Ishikawa (cell line): Measurements from ENCODE around the gene PPARG.

Source experiments
- CEBPB ChIP-seq: IDR thresholded peaks from 2 replicates; pipeline ENCODE4 v1.6.1; 2012
- CREB1 ChIP-seq: IDR thresholded peaks from 2 replicates; pipeline ENCODE4 v1.6.1; 2012; ENCODE audit warnings: low read depth
- EP300 ChIP-seq: IDR thresholded peaks from 2 replicates; pipeline ENCODE4 v1.6.1; 2012; ENCODE audit warnings: borderline replicate concordance
- FOXM1 ChIP-seq: IDR thresholded peaks from 2 replicates; pipeline ENCODE4 v1.6.1; 2012; ENCODE audit warnings: low read depth, borderline replicate concordance
- NFIC ChIP-seq: IDR thresholded peaks from 2 replicates; pipeline ENCODE4 v1.6.1; 2012
- RAD21 ChIP-seq: IDR thresholded peaks from 2 replicates; pipeline ENCODE4 v1.6.1; 2012; ENCODE audit warnings: low read depth
- REST ChIP-seq: IDR thresholded peaks from 2 replicates; pipeline ENCODE4 v1.6.1; 2012; ENCODE audit warnings: low read depth, mild to moderate bottlenecking
- TAF1 ChIP-seq: IDR thresholded peaks from 2 replicates; pipeline ENCODE4 v1.6.1; 2012; ENCODE audit warnings: low read depth, mild to moderate bottlenecking
- TCF12 ChIP-seq: IDR thresholded peaks from 2 replicates; pipeline ENCODE4 v1.6.1; 2012; ENCODE audit warnings: low read depth
- YY1 ChIP-seq: IDR thresholded peaks from 2 replicates; pipeline ENCODE4 v1.6.1; 2012; ENCODE audit warnings: low read depth
- TF ChIP-seq, protein P1 (sequence below): IDR thresholded peaks from 2 replicates; pipeline ENCODE4 v1.6.1; 2012

DNA sequence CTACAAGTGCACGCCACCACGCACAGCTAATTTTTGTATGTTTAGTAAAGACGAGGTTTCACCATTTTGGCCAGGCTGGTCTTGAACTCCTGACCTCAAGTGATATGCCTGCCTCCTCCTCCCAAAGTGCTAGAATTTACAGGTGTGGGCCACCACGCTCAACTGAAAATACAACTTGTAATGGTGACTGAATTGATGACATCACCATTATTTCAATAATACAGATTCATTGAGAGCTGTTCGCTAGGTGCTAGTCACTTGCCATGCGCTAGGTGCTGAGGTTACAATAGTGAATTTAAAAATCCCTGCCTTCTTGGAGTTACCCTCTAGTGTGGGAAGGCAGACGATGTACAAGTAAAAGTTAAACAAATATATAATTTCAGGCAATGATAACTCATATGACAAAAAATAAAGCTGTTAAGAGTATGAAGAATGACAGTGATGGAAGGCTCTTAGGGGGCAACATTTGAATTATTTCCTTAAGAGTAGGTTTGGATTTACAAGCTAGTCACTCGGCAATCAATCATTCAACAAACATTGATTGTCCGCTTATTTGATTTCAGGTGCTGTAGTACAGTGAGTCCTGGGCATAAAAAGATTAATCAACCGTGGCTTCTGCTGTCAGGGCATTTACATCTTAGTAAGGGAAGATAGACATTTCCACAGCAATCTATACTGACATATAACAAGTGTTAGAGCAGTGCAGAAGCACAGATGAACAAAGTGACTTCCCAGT, 9.1 kb upstream of the PPARG start:
- TF ChIP-seq RAD21, result no peak
- TF ChIP-seq CREB1, result no peak
- no peak for TF ChIP-seq FOXM1
- TF ChIP-seq REST, result no peak
- TF ChIP-seq TCF12, result no peak
- no peak for TF ChIP-seq EP300
- TF ChIP-seq YY1, result no peak
- TF ChIP-seq, protein P1, sequence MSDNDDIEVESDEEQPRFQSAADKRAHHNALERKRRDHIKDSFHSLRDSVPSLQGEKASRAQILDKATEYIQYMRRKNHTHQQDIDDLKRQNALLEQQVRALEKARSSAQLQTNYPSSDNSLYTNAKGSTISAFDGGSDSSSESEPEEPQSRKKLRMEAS, result no peak
- no peak for TF ChIP-seq TAF1
- no peak for TF ChIP-seq NFIC
- TF ChIP-seq CEBPB, result no peak
